Ecto neural progenitor cell (in vitro differentiated cells): ENCODE results near the gene CEP120.
"Not testable (repeated sequence)": the region's sequence is repeated elsewhere in the genome, so short reads cannot be mapped to it uniquely, and the experiment has no call there.

Experiments
- DNase-seq: peaks from one replicate; pipeline ENCODE4 v3.0.0-alpha.2; 2018; ENCODE audit warnings: low spot score

The CEP120 gene

GRCh38 chr5:123387313-123387712 is 35.9 kb downstream of the CEP120 start:
- no peak for DNase-seq

DNA sequence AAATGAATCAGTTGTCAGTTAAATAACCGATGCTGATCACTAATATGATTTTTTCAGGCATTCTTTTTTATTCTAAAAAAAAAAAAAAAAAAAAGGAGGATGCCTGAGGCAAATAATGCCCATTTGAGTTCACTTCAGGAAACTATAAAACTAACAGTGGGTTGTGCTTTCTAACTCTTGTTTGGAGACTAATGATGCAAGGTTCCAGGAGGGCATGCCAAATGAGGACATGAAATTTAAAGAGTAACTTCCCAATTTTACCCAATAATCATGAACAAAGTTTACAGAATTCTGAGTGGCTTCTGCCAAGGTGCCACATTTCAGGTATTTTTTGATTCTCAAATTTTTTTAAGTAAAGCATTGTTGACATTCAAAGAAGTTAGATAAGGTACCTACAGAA is 41.0 kb downstream of the CEP120 start:
- no peak for DNase-seq

DNA sequence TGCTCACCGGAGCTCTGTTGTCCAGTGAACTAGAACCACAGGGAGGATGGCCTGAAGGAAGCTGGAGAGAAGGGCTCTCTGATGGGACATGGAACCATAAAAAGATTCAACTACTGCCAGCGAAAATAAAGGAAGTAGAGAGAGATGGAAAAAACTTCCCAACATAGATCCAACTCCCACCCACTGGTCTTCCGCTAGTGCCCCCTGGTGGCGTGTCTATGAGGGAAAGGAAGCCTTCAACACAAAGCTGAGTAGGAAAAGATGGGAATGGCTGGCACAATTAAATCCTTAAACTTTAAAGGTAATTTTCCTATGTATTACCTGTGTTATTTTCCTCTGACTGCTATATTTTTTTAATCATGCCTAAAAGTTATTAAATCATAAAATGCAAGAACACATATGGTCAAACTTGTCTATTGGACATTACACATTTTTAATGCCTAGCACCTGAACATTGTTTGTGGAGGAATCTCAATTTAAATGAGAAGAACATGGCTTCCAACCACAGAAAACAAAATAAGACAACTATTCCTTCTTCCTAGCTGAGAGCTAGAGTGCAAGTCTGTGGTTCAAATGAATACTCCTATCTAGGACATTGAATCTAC is 51.5 kb downstream of the CEP120 start:
- DNase-seq = peak; percentile 59

DNA sequence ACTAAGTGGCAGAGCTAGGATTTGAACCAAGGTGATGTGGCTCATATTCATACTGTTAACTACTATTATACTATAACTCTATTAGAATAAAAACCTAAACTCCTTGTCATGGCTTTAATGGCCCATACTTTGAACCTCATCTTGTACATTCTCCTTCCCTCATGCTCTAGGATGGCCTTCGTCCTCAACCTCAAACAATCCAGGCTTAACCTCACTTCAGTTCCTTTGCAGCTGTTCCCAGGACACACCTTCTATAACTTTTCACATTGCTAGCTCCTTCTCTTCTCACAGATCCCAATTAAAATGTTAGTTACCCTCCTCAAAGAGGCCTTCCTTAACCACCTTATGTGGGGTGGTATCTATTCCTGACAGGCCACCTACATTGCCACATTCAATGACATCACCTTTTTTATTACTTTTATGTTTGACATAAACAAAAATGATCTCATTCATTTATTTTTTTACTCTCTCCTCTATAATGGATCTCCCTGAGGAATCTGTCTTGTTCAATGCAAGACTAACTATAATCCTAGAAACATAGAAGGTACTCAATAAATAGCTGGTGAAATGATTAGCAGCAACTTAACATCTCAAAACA is 53.7 kb downstream of the CEP120 start:
- no peak for DNase-seq

- no peak for DNase-seq
These were observed 55.5 kb downstream of the CEP120 start for GRCh38 chr5:123367739-123368138.

DNA sequence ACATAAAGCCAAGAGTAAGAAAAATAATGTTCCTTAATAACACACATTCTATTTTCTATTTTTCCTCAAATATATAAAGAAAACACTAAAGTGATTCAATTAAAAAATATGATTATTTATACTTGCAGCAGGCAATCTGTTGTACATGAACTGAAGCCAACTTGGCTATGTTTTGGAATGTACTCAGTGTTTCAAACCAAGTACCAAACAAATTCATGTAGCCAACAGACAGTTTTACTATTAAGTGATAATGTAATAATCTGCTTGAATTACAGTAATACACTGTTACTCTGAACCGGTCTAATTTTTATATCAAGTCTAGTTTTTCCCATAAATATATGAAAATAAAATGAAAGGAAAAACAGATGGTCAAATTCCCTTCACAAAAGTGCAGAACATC is 58.0 kb downstream of the CEP120 start:
- no peak for DNase-seq

DNA sequence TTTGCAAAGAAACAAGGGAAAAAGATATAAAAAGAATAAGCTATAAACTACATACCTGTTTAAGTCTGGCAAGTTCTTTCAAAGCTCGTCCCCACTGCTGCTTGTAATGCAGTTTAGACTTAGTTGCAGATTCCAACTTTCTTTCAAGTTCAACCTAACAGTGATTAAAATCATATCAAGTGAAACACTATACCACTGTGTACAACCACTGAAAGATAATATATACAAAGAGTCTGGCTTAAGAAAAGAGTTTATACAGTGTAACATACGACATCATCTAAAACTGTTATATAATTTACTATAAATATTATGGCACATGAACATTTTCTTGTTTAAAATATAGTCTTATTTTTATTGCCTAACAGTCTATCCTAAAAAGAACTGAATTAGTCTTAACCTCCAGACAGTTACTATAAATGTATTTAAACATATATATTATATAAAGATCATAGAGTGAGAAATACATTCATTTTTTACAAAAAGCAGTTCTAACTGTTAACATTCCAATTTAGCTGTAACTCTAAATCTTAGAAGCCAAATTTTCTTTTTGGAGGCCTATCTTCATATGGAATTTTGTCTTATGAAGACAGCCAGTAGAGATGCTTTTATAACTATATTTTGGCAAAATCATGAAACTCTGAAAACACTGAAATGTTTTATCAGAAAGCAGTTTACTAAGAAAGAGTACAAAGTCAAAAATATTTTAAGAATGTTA is 58.6 kb downstream of the CEP120 start:
- DNase-seq = no peak

DNA sequence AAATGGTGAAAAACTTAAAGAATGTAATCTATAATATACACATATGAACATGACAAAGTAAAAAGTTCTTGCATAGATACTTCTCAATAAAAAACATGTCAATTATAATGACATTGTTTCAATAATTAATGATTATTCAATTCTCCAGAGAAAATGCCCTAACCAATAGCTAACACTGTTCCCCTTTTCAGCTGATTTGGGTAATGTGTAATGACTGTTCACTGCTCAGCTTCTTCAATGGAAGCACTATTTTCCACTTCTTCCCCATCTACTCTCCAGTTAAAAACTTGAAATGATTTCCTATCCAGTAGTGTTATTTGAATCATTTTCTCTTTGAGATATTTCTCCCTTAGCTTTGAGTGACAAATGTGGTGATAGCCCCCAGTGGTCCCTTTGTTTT is 62.3 kb downstream of the CEP120 start:
- DNase-seq = no peak

DNA sequence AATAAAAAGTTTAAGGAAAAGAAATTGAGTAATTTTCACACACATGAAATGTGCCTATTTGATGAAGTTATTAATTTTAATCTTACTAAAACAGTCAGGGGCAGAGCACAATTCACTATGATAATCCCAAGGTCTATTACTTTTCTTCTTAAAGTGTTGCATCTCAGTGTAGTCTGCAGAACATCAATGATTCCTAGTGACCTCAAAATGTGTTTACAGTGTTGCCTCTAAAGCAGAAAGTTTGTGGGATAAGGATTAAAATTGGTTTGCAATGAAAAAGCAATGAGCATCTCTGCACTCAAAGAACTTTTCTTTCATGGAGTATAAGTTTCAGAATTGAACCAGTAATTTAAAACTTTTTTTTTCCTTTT is 63.0 kb downstream of the CEP120 start:
- DNase-seq = no peak

GRCh38 chr5:123359454-123360200 is 63.6 kb downstream of the CEP120 start:
- no peak for DNase-seq

- DNase-seq = no peak
These were observed 64.5 kb downstream of the CEP120 start for GRCh38 chr5:123358751-123359150.

DNA sequence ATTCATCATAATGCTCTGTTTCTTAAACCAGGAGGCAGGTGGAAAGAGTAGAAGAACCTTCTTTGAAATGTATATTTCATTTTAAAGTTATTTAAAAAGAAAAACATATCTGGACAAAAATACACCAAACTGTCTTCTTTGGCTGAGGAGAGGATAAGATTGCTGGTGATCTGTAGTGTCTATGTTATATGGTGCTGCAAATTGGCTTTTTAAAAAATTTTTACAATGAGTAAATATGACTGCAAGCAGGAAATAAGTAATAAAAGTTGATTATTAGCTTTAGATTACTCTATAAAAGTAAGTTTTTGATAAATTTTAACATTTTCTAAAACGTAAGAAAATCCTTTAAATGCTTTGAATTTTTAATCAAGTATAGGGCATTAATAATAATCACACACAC is 64.9 kb downstream of the CEP120 start:
- no peak for DNase-seq

DNA sequence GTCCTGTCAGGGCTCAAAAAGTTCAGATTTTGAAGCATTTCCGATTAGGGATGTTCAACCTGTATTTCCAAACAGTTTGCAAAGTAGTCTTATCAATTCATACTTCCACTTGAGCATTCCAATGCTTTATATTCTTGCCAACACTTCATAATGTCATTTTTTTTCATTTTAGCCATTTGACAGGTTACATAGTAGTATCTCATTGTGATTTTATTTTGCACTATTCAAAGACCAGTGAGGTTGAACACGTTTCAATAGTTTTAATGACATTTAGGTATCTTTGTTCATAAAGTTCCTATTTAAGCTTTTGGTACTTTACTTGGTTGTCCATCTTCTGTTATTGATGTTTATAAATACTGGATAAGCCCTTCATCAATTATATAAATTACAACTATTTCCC is 71.4 kb downstream of the CEP120 start:
- no peak for DNase-seq

DNA sequence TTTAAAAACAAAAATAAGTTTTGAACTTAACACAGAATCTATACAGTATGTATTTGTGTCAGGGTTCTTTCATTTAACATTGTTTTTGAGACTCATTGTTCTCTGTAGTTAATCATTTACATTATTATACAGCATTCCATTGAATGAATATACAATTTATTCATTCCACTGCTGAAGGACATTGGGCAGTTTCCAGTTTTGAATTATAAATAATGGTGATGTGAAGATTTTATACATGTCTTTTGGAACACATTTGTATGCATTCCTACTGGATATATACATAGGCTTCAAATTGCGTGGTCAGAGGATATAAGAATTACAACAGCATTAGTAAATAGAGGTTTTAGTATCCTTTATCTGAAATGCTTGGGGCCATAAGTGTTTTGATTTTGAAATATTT is 72.0 kb downstream of the CEP120 start:
- DNase-seq = no peak

DNA sequence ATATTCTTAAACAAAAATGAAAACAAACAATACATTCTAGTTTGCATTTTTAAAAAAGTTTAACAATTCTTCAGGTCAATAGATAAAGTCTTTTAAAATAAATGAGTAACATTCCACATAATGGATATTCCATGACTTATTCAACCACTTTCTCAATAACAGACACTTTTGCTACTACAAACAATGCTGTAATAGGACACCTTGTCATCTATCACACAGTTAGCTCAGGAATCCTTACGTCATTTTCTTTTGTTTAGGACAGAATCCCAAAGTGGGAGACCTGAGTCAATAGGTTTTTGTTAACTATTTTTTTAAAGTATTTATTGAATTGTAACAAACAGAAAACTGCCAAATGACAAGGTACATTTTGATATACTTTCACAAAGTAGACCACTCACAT is 72.5 kb downstream of the CEP120 start:
- DNase-seq = no peak

DNA sequence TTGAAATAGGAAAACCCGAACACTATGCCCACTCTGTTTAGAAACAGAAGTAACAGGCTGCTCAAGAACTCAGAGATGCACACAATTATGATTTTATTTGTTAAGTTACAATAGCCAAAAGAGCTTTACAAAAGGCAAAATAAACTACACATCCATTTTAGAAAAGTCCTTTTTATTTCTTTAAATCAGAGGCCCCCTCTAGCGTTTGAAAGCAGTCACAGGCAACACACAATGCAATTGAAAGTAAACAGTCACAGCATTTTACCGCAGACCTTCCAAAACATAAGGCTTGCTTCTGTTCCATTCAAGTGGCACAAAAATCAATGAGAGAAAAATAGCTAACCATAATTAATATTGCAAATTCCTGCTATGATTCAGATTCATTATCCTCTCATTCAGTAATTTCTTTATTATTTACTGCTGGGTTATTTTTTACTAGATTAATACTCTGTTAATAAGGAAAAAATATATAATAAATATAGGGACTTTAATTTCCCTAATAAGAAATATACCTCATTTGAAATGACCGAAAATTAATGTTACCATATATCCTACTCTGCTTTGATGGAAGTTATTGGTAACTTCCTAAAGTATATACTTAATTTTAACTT is 78.3 kb downstream of the CEP120 start:
- no peak for DNase-seq

DNA sequence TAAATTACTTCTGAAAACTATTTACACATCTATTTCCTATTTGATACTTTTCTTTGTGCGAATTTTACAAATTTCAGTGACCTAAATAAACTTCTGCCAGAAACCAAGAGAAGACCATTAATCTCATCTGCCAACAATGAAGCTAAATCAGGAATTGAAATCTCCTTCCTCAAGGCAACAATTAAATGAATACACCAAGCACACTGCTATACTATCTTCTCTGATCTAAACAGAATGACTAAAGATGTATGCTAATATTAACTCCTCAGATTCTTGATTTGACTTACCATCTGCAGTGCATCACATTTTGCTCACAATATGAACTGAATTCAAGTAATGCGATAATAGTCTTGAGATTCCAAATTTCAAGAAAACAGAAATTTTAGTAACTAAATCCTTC is 82.3 kb downstream of the CEP120 start:
- no peak for DNase-seq

DNA sequence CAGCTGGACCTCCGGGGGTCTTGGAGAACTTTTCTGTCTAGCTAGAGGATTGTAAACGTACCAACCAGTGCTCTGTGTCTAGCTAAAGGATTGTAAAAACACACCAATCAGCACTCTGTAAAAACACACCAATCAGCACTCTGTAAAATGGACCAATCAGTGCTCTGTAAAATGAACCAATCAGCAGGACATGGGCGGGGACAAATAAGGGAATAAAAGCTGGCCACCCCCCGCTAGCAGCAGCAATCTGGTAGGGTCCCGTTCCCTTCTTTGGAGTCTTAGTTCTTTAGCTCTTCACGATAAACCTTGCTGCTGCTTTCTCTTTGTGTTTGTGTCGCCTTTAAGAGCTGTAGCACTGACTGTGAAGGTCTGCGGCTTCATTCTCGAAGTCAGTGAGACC is 114.8 kb downstream of the CEP120 start:
- not testable (repeated sequence) for DNase-seq

DNA sequence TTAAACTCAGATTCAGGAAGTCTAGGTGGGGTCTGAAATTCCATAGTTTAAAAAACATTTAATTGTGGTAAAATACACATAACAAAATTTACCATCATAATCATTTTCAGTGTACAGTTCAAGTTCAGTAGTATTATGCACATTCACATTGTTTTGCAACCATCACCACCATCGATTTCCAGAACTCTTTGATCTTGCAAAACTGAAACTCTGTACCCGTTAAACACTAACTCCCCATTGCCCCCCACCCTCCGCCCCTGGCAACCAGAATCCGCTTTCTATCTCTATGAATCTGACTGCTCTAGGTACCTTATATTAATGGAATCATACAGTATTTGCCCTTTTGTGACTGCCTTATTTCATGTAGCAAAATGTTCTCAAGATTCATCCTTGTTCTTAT is 117.5 kb downstream of the CEP120 start:
- no peak for DNase-seq

DNA sequence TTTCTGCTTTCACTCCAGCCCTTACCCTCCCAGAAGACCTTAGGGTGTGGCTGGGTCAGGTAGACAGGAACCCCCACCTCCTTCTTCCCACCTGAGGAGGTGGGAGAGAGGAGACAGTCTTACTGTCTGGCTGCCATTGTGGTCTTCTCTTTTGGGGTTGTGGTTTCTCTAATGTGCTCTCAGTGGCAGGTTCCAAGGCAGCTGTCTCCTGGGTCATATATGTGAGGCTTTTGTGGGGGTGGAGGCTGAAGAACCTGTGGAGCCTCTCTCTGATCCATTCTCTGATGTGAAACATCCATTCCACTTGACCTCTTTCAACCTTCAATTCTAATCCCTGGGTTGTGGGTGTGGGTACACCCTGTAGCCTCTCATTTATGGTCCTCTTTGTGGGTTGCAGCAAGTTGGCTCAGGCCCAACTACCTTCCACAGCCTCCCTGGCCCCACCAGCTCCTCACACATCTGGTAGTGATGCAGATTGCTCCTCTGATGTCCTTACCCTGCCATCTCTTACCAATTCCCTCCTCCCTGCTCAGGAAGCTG is 118.4 kb downstream of the CEP120 start:
- DNase-seq = no peak

GRCh38 chr5:123303802-123304201 is 119.4 kb downstream of the CEP120 start:
- DNase-seq = no peak

DNA sequence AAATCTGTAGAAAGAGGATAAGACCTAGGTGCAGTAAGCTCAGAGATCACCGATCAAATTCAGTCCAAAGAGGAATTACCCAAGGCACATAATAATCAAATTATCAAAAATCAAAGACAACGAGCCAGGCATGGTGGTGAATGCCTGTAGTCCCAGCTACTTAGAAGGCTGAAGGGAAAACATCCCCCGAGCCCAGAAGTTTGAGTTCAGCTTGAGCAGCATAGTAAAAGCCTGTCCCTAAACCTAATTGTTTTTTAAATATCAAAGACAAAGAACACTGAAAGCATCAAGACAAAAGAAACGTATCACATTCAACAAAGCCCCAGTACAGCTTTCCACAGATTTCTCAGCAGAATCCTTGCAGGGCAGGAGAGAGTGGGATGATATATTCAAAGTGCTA is 122.9 kb downstream of the CEP120 start:
- DNase-seq = no peak
